Endodermal cell (in vitro differentiated cells): ENCODE results near the gene MICAL1. TPM values are rescaled to one million over a fixed set of nuclear protein-coding genes. Genes with fewer than 3 reads are reported as not detected.

ENCODE experiments used
- DNase-seq: peaks from one replicate; pipeline ENCODE4 v3.0.0-alpha.2; 2017
- H3K27ac ChIP-seq: 2 replicates; pipeline ENCODE4 v1.5.1; 2013; ENCODE audit warnings: mild to moderate bottlenecking, low read depth, low read length, moderate library complexity
- H3K27me3 ChIP-seq: 2 replicates; pipeline ENCODE4 v1.6.1; 2013; ENCODE audit warnings: mild to moderate bottlenecking, low read length, moderate library complexity; ENCODE audit not compliant: insufficient read depth, control insufficient read depth, poor library complexity, severe bottlenecking
- H3K36me3 ChIP-seq: 2 replicates; pipeline ENCODE4 v1.7.0; 2013; ENCODE audit warnings: mild to moderate bottlenecking, low read length, moderate library complexity; ENCODE audit not compliant: control insufficient read depth, insufficient read depth
- H3K4me1 ChIP-seq: one replicate; pipeline ENCODE4 v1.7.0; 2013; ENCODE audit warnings: low read length; ENCODE audit not compliant: control insufficient read depth, insufficient read depth
- H3K4me3 ChIP-seq: 2 replicates; pipeline ENCODE4 v1.5.1; 2013; ENCODE audit warnings: mild to moderate bottlenecking, low read length, moderate library complexity
- H3K9ac ChIP-seq: 2 replicates; pipeline ENCODE4 v1.6.1; 2013; ENCODE audit warnings: mild to moderate bottlenecking, low read length, moderate library complexity; ENCODE audit not compliant: poor library complexity, severe bottlenecking; ENCODE audit errors: extremely low read depth
- H3K9me3 ChIP-seq: 2 replicates; pipeline ENCODE4 v1.6.1; 2013; ENCODE audit warnings: mild to moderate bottlenecking, low read length, moderate library complexity; ENCODE audit not compliant: control insufficient read depth
- H3K27ac Mint-ChIP-seq: 2 replicates; pipeline ENCODE4 v1.8.0; 2020; ENCODE audit warnings: mixed read lengths
- H3K27me3 Mint-ChIP-seq: 2 replicates; pipeline ENCODE4 v1.8.0; 2021; ENCODE audit warnings: mild to moderate bottlenecking, mixed read lengths; ENCODE audit not compliant: insufficient read depth
- H3K36me3 Mint-ChIP-seq: 2 replicates; pipeline ENCODE4 v1.8.0; 2020; ENCODE audit warnings: low read depth, mixed read lengths
- H3K4me1 Mint-ChIP-seq: 2 replicates; pipeline ENCODE4 v1.8.0; 2020; ENCODE audit warnings: mixed read lengths
- H3K4me3 Mint-ChIP-seq: 2 replicates; pipeline ENCODE4 v1.8.0; 2020; ENCODE audit warnings: mild to moderate bottlenecking, moderate library complexity, mixed read lengths
- H3K9me3 Mint-ChIP-seq: 2 replicates; pipeline ENCODE4 v1.8.0; 2020; ENCODE audit warnings: mild to moderate bottlenecking, mixed read lengths
- whole genome bisulfite sequencing, 2 experiments: methylation state at CpG; one replicate each; pipeline versions ENCODE4 v1.1.5 to v1.1.7; 2013; ENCODE audit warnings: missing lambda C conversion rate in 2 of 2, mixed read lengths in 1 of 2; ENCODE audit not compliant: insufficient coverage in 1 of 2, insufficient read length in 1 of 2; 5-methylcytosine and 5-hydroxymethylcytosine counted together
- total RNA-seq, 2 donors: library from RNA; stranded (reverse); fragmentation: NEBNext Ultra II Directional in 1 of 2; extraction: Animal tissue kit (Norgen Biotek cat#: 25700) in 1 of 2; gene quantifications; 2 replicates in 1 of 2; 3 replicates in 1 of 2; pipeline ENCODE4 v1.2.1, GENCODE V29; 2021
- TF ChIP-seq, protein P1 (sequence below): fragments of 200-600 bp; sonication (generic); conservative IDR thresholded peaks from 2 replicates; pipeline ENCODE4 v1.5.0; 2021; ENCODE audit warnings: antibody characterized with exemption, mild to moderate bottlenecking

The MICAL1 gene
- total RNA-seq, 2 donors from 2014 or later: 10.4 to 22.8 TPM

DNA sequence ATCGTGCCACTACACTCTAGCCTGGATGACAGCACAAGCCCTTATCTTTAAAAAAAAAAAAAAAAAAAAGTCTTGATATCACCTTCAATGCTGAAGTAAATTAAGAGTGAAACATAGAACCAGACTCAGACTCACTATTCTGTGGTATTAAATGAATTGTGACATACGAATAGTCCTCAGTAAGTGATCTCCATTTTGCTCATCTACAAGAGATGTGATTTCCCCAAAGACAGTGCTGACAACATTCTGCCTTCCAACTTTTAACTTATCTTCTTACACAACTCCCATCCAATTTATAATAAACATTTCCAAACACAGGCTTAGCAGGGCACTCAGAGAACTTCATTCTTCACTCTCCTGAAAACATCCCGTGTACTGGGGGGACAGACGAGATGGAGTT lies 19.4 kb upstream of the MICAL1 start:
- Mint-ChIP-seq H3K4me1 (peaks cover 30% of the 10 kb centered on the region), H3K9me3 (no peaks in the 10 kb centered on the region), H3K27me3 (no peaks in the 10 kb centered on the region), H3K4me3 (no peak overlapping the region), H3K27ac (no peak overlapping the region), H3K36me3 (peaks cover 68% of the 10 kb centered on the region)
- Histone ChIP-seq H3K27me3 (no peaks in the 10 kb centered on the region), H3K27ac (no peak overlapping the region), H3K36me3 (peaks cover 83% of the 10 kb centered on the region), H3K9ac (no peak overlapping the region), H3K4me1 (no peaks in the 10 kb centered on the region), H3K9me3 (peaks cover 14% of the 10 kb centered on the region), H3K4me3 (no peak overlapping the region)
- no peak for DNase-seq
- TF ChIP-seq, protein P1, sequence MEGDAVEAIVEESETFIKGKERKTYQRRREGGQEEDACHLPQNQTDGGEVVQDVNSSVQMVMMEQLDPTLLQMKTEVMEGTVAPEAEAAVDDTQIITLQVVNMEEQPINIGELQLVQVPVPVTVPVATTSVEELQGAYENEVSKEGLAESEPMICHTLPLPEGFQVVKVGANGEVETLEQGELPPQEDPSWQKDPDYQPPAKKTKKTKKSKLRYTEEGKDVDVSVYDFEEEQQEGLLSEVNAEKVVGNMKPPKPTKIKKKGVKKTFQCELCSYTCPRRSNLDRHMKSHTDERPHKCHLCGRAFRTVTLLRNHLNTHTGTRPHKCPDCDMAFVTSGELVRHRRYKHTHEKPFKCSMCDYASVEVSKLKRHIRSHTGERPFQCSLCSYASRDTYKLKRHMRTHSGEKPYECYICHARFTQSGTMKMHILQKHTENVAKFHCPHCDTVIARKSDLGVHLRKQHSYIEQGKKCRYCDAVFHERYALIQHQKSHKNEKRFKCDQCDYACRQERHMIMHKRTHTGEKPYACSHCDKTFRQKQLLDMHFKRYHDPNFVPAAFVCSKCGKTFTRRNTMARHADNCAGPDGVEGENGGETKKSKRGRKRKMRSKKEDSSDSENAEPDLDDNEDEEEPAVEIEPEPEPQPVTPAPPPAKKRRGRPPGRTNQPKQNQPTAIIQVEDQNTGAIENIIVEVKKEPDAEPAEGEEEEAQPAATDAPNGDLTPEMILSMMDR: no peak
- WGBS, 2 experiments: 94 to 97% methylated on average over 3 to 4 of the region's 4 CpGs

DNA sequence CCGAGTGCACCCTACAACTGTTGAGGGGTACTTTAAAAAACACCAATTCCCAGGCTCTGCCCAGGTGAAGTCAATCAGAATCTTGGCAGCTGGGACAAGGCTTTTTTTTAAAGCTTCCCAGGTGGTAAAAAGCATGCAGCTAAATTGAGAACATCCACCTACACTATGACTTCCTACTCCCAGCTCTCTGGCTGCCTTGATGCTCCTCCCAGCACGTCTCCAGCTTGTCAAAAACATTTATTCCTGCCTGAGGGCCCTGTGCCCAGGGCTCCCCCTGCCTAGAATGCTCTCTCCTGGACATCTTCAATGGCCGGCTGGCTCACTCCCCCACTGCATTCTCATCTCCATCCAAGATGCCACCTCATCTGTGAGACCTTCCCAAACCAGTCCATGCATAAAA lies 17.5 kb upstream of the MICAL1 start:
- Histone ChIP-seq H3K27ac (no peak overlapping the region), H3K4me3 (no peak overlapping the region), H3K27me3 (no peaks in the 10 kb centered on the region), H3K4me1 (no peaks in the 10 kb centered on the region), H3K36me3 (peaks cover 89% of the 10 kb centered on the region), H3K9me3 (peaks cover 3% of the 10 kb centered on the region), H3K9ac (no peak overlapping the region)
- no peak for DNase-seq
- TF ChIP-seq, protein P1: no peak
- Mint-ChIP-seq H3K9me3 (no peaks in the 10 kb centered on the region), H3K4me1 (peaks cover 16% of the 10 kb centered on the region), H3K27me3 (no peaks in the 10 kb centered on the region), H3K27ac (no peak overlapping the region), H3K4me3 (no peak overlapping the region), H3K36me3 (peaks cover 73% of the 10 kb centered on the region)
- 93 to 94% methylated on average over 2 to 3 of the region's 3 CpGs for WGBS, 2 experiments

DNA sequence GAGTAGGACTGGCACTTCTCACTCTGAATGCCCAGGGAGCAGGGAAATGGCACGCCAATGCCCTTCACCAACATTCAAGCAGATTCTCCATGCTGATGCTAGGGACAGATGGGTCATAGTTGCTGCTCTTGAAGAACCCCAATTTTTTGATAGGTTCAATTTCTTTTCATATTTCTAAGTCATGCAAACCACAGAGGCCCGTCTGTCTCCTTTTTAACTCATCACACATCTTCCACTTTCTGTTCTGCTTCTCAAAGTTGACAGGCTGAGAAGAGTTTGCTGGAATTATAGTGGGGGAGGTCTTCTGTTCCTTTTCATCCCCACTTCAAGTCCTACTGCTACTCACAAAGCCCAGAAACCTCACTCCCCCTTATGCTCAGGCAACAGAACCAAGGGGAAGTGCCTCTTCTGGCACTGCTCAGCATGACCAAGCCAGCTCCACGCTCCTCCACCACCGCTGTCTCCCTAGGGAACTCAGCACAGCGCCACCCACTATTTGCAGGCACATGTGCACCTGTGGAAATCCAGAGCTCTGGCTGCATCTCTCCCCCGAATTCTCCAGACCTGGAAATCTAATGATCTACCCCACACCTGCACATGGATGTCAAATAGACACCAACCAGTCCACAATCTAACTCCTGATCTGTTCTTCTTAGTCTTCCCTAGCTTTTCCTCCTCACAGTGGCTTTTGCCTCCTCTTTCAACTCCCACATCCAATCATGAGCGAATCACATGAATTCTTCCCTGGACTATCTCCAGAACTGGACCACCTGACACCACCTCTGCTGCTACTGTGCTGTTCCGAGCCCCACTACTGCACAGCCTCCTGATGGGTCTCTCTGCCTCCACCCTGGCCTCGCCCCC lies 16.8 kb upstream of the MICAL1 start:
- Histone ChIP-seq H3K9me3 (peaks cover 2% of the 10 kb centered on the region), H3K36me3 (peaks cover 85% of the 10 kb centered on the region), H3K4me1 (no peaks in the 10 kb centered on the region), H3K27ac (no peak overlapping the region), H3K4me3 (no peak overlapping the region), H3K9ac (no peak overlapping the region), H3K27me3 (no peaks in the 10 kb centered on the region)
- H3K9me3 Mint-ChIP-seq: no peaks in the 10 kb centered on the region
- DNase-seq: no peak
- 88 to 95% methylated on average over 5 to 9 of the region's 9 CpGs for WGBS, 2 experiments
- H3K36me3 Mint-ChIP-seq: peaks cover 77% of the 10 kb centered on the region
- TF ChIP-seq, protein P1: no peak
- H3K27ac Mint-ChIP-seq: no peak overlapping the region
- no peaks in the 10 kb centered on the region for H3K27me3 Mint-ChIP-seq
- no peak overlapping the region for H3K4me3 Mint-ChIP-seq
- peaks cover 8% of the 10 kb centered on the region for H3K4me1 Mint-ChIP-seq
